ENCODE measurements around the gene FOXB2.
"Not testable (repeated sequence)": the region's sequence is repeated elsewhere in the genome, so short reads cannot be mapped to it uniquely, and the experiment has no call there.

FOXB2 gene

DNA sequence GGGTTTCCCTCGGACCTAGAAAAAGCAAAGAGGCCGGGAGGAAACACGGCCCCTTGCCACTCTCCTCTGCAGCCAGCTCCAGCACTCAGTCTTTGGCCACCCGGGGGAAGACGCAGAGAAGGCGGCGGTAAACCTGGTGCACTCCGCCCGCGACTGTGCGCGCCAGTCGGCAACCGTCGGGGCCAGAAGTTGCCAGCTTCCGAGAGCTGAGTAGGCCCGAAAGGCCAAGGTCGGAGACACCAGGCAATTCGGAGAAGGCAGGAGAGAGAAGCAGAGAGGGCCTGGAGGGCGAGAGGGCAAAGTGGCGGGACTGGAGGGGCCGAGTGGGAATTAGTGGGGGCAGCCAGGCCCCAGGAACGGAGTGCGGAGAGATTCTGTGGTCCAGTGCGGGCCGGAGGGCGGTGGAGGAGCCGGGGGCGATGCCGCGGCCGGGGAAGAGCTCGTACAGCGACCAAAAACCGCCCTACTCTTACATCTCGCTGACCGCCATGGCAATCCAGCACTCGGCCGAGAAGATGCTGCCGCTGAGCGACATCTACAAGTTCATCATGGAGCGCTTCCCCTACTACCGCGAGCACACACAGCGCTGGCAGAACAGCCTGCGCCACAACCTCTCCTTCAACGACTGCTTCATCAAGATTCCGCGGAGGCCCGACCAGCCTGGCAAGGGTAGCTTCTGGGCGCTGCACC lies at the start of gene FOXB2:
Gene FOXB2, plus strand, starts transcription at position 420 of the 690 bp plus-strand sequence. Its CDS starts 0 bp downstream, at position 420.
- no peak for DNase-seq (ENCODE audit: low read depth in 2 of 2)

DNA sequence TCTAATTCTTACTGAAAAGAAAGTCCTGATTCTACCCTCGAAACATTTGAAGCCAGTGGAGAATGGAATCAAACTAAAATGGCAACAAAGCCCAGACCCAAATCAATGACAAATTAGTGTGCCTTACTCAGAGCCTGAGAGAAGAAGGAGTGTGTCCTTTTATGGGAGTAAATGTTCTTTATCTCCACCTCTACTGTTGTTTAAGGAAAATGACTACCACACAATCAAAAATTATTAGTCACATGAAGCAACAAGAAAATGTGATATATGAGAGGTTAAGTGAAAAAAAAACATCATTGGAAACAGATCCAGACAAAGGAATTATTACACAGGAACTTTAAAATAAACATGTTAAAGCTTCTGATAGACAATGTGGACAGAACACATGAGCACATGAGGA lies 49.7 kb upstream of the FOXB2 start:
- DNase-seq (ENCODE audit: low read depth in 2 of 2): no peak

DNA sequence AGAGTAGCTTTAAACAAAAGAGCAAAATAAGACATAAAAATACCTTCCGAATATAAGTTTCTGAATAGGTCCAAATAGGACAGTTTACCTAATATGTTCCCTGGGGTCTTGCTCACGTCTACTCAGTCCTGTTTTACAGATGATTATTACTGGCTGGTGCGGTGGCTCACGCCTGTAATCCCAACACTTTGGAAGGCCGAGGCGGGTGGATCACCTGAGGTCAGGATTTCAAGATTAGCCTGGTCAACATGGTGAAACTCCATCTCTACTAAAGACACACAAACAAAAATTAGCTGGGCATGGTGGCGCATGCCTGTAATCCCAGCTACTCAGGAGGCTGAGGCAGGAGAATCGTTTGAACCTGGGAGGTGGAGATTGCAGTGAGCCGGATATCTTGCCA lies 40.6 kb upstream of the FOXB2 start:
- not testable (repeated sequence) for DNase-seq (ENCODE audit: low read depth in 2 of 2)

DNA sequence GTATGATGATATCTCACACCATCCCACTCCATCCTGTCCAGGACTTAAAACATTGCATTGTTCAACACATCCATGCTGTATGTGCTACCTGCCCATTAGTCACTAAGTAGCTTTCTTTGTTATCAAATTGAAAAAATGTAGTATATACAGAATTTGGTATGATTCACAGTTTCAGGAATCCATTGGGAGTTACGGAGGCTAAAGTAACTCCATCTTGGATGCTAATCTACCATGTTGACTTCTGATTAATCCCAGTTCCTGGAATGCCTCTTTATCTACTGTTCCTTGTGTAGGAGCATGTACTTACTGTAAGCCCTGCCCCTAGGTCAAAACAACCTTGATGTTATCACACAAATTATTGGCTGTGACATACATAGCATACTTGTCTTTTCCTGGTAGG lies 38.9 kb upstream of the FOXB2 start:
- DNase-seq (ENCODE audit: low read depth in 2 of 2): no peak

DNA sequence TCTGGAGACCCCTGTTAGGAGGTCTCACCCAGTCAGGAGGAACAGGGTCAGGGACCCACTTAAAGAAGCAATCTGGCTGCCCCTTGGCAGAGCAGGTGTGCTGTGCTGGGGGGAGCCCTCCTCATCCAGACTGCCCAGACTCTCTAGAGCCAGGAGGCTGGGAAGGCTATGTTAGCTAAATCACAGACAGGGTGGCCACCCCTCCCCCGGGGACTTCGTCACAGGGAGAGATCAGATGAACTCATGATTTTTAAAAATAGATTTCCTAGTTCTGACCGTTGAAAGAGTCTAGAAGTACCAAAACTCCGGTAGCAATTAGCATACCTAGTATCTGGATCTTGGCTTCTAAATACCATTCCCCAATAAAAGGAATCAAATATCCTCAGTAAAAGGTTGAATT lies 35.0 kb upstream of the FOXB2 start:
- no peak for DNase-seq (ENCODE audit: low read depth in 2 of 2)

DNA sequence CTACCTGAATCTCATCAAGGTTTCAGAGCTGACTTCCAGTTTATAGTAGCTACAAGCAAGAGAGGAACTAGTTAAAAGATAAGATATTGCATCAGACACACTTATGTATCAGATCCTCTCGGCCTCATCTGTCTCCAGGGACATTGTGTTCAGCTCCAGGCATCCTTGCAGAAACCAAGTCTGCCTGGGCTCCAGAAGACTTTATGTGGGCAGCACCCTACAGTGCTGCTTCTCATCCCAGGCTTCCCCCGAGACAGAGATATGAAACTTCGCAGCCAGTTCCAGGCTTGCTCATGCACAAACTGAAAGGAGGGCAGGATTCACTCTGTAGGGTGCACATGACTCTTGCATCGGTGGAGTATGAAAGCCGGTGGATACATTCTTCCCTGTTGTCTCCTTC lies 33.9 kb upstream of the FOXB2 start:
- DNase-seq (ENCODE audit: low read depth in 2 of 2): no peak

DNA sequence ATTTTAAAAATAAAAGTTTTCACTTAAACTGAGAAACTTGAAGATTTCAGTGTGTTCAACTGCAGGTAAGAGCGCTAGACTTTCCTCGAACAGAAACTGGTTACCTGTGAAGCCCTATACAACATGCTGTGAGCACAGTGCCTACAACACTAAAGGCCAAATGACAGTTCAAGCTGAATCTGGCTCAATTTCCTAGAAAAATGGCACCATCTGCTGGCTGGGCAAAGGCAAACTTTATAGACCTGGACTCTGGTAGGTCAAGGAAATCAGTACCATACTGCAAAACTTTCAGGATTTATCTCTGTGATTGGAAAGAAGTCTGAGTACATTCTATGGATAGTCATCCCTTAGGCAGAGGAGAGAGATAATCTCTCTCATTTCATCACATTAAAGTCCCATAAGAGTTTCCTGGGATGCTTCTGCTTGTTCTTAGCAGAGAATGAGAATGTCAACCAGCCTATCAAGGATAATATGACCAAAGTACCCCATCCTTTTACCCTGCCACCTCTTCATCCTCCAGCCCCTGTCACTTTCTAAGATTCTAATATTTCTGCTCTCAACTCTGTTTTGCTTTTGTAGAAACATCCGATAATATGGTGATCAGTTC lies 31.8 kb upstream of the FOXB2 start:
- DNase-seq (ENCODE audit: low read depth in 2 of 2): no peak

DNA sequence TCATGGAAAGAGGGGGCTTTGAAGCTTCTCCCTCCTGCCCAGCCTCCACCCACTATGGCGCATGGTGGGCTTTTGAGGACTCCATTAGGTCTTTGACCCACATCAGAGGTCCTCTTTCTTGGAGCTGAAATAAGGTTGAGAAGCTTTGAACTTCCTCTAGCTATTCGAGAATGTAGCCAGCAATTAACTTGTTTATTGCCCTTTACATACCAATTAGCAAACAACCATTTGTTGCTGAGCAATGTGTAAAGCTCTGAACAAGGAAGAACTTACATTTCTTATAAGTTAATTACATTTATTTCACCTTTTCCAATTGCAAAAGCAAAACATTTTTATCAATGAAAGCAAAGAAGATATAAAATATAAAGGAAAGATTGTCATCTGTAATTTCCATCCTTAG lies 30.5 kb upstream of the FOXB2 start:
- DNase-seq (ENCODE audit: low read depth in 2 of 2): no peak

DNA sequence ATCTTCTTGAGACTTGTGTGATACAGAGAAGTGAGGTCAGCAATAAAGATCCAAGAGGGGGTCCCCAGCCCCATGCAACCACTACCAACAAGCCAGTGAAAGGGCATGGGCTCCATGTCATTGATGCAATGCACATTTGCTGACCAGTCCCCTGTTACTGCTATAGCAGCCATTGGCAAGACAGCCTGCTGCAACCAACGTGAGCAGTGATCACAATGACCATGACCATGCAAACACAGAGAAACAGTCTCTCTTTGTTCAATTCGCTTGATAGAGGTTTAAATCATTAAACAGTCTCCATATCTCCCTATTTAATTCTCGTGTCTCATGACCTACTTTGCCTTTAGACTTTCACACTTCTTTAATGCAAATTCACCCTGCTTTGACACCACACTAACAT lies 30.0 kb upstream of the FOXB2 start:
- DNase-seq (ENCODE audit: low read depth in 2 of 2): no peak

DNA sequence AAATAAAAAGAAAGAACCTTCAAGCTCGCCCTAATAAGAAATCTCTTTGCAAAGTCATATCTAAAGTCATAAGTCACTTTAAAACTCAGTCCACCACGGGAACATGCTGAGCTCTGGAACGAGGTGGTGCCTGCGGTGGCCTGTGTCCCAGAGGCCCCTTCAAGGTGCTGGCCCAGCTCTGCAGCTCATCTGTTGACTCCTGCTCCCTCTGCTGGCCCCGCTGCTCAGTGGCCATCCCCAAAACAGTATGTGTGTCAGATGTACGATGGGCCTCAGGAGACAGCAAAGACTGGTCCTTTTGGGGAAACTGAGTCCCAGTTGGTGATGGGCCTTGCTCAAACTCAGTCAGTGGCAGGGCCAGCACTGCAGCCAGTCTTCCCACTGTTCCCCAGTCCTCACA lies 22.8 kb upstream of the FOXB2 start:
- no peak for DNase-seq (ENCODE audit: low read depth in 2 of 2)

DNA sequence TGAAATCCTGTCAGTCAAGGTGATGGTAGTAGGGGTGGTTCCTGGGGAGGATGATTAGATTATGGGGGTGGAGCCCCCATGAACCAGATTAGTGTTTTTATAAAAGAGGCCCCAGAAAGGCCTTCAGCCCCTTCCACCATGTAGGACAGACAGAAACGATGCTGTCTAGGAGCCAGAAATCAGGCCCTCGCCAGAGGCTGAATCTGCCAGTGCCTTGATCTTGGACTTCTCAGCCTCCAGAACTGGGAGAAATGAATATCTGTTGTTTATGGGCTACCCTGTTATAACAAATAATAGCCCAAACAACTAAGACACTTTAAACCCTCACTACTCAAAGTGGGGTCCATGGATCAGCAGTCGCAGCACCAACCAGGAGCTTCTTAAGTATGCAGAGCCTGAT lies 20.2 kb upstream of the FOXB2 start:
- no peak for DNase-seq (ENCODE audit: low read depth in 2 of 2)

DNA sequence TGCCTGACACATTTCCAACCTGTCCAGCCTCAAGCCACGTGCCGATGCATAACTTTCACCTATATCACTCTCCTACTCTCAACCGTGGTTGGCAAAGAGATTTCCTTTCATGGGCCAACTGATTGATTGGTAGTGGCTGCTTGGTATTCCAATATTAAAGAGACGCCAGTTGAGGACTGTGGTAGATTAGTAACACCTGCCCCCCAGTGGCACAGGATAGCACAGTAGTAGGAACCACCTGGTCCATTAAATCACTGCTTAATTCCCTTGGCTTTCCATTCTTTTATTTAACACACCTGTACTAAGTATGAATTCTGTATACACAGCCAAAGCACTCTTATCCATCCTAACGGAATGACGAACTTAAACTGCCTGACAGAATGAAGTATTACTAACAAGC lies 19.1 kb upstream of the FOXB2 start:
- DNase-seq (ENCODE audit: low read depth in 2 of 2): no peak

DNA sequence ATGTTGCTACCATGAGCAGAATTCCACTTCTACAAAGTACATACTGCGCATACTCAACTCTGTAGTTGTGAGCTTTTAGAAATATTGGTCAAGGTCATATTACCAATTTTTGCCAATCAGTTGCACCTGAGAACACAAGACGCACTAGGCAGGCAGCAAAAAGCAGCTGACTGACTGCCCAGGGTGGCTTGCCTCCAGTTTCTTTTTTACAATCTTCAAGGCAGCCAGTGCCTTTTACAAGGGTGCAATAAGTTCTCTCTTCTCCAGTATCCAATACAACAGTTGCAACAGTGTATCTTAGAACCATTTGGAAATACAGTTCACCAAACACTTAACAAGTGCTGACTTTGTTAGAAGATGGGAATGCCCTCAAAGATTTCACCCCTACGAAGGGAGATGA lies 16.1 kb upstream of the FOXB2 start:
- no peak for DNase-seq (ENCODE audit: low read depth in 2 of 2)

DNA sequence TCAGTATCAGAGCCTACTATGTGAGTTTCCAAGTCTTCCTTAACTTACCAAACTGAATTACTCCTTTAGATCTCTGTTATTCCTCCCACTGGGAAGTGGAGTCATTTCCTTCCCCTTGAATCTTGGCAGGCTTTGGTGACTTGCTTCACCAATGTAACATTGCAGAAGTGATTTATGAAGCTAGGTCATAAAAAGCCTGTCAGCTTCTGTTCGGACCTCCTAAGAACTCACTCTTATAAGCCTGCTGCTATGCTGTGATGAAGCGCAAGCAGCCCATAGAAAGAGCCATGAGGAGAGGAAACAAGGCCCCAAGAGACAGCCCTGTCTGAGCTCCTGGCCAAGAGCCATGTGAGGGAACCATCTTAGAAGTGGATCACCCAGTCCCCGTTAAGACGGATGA lies 14.2 kb upstream of the FOXB2 start:
- DNase-seq (ENCODE audit: low read depth in 2 of 2): no peak

DNA sequence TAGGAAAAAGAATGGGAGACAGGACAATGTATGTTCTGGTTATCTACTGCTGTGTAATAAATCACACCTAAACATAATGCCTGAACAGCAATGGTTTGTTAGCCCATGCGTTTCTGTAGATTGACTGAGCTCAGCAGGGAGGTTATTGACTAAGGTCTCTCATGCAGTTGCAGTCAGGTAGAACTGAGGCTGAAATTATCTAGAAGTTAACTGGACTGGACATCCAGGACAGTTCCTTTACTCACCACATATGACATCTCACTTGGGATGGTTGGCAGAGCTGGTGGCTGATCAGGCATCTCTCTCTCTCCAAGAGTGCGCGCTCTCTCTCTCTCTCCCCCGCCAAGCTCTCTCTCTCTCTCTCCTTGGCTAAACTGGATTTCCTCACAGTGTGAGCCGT lies 8.9 kb upstream of the FOXB2 start:
- DNase-seq (ENCODE audit: low read depth in 2 of 2): no peak

DNA sequence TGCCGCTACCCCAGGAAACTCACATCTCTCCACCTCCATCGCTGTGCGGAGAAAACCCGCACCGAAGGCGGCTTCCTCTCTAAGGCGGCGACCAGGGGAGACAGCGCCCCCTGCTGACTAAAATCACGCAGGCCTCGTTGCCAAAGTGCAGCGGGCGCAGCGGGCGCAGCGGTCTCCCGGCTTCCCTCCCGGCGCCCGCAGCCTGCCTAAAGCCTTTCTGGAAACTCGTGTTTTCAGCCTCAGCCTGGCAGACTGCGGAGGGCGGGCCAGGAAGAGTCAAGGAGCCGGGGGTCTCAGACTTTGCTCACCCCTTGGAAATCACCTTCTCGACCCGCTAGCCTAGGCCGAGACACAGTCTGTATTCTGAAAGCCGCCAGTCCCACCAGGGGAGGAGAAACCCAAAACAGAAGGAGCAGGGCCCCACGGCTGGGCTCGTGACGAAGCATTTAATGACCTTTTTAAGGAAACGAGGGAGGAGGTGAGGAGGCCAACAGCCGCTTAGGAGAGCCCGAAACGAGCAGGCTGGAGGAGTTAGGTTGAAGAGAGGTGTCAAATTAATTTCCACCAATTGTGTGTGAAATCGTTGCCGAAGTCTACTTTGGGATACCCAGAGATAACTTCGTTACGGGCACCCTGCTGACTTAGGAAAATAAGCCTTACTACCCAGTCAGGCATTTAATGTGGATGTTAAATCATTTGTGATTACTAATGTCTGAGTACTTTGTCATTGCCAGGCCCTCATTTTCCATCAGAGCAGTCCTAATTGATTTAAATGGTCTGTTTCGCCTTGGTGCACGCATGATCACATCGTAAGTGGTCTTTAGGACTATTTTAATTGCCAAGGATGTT lies 7.3 kb upstream of the FOXB2 start:
- DNase-seq (ENCODE audit: low read depth in 2 of 2): peak; percentile 54 to 65

DNA sequence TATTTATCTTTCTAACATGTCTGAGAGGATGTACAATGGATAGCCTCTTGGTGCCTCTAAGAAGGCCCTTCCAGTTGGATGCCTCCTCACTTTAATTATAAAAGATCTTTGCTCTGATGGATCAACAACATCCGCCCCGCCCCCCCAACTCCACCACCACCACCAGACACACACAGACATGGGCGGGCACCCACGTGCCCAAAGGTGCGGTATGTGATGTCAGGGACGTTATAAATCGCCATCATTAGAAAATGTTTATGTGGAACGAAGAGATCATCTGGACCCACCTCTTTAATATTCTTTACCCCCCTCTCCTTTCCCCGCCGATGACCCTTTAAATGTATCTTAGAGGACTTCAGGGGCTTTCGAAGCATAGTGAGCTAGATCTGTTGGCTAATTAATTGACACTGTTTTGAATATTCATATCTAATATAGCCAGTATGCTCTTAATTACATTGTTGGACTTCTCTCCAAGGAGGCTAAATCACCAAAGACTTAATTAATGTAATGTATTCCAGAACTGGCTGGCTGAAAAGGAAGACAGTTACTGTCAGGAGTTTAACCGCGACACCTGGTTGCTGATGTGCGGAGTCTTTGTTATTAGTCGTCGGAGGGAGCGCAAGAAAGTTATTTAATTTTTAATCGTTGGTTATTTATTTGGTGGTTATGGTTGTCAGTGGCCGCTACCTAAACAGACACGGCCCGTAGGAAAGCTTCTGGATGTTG lies 6.1 kb upstream of the FOXB2 start:
- no peak for DNase-seq (ENCODE audit: low read depth in 2 of 2)

DNA sequence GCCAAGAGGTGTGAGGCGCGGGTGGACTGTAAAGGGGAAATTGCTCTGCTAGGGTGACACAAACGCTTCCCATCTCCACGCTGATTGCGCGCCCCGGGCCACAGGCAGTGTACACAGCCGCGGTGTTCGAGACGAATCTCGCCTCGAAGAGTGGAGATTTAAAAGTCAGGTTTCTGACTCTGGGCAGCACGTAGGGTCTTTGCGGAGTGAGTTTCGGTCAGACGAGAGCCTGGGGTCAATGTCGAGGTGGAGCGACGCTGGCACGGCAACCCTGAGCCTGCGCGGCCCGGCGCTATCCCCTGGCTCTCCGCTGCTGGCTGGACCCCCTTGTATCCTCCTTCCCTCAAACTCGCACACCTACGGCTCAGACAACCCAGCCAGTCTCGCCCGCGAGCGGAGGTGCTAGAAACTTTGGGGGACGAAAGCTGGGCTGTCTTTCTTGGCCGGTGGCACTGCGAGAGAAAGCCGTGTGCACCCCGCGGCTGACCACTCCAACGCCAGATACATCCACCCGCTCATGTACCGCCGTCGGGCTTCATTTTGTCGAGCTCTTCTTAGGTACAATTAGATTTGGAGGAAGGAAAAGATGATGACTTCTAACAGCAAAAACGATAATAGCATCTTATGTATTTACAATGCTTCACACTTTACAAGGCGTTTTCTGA lies 5.4 kb upstream of the FOXB2 start:
- DNase-seq (ENCODE audit: low read depth in 2 of 2): no peak

DNA sequence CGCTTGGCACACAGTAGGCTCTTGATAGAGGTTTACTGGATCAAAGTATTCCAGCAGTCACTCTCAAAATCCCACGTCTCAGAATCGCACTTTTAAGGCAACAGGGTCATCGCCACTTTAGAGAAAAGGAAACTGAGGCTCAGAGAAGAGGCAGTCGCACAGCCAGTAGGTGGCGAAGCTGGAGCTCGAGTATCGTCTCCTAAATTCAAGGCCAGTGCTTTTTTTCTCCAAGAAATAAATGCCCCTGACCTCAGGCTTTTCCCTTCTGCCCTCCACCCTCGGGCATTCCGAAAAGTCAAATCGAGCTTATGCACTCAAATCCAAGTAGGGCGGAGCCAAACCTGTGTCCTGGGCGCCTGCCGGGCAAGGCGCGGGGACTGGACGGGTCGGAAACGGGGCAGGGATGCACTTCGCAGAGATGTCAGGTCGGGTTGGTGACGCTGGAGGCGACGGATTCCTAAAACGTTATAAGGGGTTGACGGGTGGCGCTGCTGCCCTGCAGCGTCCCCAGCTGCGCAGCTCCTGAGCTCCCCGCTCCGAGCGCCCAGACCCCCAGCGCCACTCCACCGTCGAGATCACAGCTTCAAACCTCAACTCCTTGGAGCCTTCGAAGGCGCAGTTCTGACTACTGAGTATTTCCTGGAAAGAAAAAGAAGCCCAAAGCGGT lies 4.7 kb upstream of the FOXB2 start:
- no peak for DNase-seq (ENCODE audit: low read depth in 2 of 2)

DNA sequence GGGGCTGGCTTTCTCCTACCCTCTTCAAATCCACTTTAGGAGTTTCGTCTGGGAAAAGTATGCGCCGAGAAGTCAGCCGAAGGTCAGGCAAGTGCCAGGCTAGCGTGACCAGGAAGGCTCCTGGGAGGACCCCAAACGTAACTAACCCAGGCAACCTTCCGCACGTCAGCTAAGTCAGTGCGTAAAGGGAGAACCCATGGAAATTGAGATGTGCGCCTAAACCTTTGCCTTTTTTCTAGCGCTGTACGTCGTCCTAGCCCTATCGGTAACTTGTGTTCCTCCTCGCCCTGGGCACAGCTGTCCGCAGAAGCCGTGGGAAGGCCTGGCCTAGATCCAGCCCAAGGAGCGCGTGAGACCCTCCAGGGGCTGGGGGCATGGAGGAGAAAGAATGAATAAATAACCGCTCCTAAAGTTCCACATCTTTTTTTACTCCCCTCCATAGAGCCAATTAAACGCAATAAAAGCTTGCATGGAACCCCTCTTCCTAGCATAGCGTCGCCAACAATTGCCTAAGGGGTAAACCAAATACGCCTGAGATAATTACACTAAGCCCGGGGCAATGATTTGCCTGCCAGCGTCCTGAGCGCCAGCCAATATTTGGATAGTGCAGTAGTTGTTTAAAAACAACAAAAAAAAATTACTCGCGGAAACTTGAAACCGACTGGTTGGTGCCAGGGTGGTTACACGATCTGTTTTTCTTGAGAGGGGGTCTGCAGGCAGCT lies 4.0 kb upstream of the FOXB2 start:
- DNase-seq (ENCODE audit: low read depth in 2 of 2): no peak

DNA sequence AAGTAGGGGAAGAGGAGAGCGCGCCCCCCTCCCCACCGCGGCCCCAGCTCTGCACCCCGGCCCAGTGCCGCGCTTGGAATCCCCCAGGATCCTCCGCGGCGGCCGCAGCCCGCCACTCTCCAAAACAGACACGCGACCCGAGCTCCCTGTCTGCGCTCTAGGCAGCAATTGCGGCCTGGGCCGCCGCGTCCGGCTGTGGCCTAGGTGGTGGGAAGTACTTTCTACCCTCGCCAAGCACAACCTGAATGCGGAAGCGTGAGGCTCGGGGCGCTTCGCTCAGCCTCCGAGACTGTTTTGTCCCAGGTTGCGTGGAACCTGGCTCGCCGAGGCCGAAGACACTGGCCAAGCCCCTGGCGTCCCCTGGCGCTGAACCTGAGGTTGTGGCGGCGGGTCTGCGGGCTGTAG lies 3.3 kb upstream of the FOXB2 start:
- DNase-seq (ENCODE audit: low read depth in 2 of 2): no peak

All from stimulated activated CD8-positive, alpha-beta memory T cell treated with anti-CD3 and anti-CD28 coated beads, Interleukin-2, amount 100 ng/mL, for 48 hours (primary cell).